HUDEP-2 (cell line): ENCODE results near the gene ASPSCR1.
"Not testable (repeated sequence)": the region's sequence is repeated elsewhere in the genome, so short reads cannot be mapped to it uniquely, and the experiment has no call there.

Experiments
- DNase-seq, 76 experiments: peaks; one replicate each; lab custom pipeline; 2025; ENCODE audit not compliant: unreplicated experiment in 76 of 76; lab: John Stamatoyannopoulos, UW

The ASPSCR1 gene

DNA sequence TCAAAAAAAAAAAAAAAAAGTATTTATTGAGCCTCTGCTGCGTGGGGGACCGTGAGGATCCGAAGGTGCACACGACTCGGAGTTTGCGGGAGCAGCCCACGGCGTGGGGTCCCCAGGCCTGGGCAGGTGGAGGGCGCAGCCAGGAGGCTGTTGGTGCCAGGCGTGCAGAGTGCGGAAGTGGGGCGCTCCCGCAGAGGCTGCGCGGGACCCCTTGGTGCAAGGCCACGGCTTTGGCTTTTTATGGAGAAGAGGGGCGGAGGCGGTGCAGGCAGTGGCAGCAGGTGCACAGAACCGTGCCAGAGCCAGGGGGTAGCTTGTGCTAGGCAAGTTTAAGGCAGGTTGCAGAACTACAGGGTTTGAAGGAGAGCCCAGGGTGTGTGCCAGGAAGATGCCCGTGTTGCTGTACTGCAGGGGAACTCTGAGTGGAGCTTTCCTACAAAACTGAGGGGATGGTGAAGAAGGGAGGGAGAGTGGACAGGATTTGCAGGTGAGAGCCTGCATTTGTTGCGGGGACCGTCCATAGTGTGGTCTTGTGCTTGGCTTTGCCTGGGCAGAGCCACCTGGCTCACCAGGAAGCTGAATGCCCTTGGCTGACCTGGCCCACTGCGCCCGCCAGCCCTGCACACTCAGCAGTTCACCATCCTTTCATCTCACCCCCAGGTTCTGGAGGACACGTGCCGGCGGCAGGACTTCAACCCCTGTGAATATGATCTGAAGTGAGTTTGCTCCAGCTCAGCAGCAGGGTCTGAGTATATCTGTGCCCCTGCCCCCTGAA, 1.3 kb downstream of the ASPSCR1 start:
- DNase-seq = no peak

DNA sequence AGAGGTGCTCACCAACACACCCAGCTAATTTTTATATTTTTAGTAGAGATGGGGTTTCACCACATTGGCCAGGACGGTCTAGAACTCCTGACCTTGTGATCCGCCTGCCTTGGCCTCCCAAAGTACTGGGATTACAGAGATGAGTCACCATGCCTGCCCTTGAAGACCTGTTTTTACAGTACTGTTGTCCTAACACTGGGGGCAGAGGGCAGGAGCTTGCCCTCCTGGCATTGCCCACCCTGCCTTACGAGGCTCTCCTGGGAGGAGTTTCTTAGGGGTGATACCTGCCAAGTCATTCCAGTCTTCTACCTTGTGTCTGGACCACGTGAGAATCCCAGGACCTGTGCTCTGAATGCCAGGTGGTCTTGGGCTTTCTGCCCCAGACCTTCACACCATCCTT, 2.7 kb downstream of the ASPSCR1 start:
- DNase-seq = no peak

DNA sequence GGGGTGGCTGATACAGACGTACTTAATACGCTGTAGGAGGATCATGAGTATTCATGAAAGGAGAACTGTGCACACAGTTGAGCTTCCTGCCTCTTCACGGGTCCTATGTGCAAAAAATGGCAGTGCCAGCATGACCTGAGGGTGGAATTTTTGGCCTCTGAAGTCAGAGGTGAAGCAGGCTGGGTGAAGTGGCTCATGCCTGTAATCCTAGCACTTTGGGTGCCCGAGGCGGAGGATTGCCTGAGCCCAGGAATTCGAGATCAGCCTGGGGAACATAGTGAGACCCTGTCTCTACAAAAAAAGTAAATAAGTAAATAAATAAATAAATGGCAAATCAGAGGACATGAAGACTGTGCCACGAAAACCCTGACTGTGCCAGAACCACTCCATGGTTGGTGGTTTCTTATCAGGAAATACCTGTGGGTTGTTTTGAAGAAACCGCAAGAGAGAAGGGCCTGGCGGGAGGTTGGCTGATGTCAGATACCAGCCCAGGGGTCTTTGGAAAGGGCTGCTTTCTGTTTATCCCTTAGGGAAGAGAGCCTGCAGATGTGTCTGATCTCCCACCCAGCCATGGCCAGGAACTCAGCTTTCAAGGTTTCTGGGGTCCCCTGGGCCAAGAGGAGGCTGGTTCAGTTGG, 3.4 kb downstream of the ASPSCR1 start:
- DNase-seq = peak in 12 of 76 experiments; percentile 3 to 39 (median 10)

- not testable (repeated sequence) for DNase-seq
Measured at GRCh38 chr17:81981511-81981910, 4.1 kb downstream of the ASPSCR1 start.

- no peak for DNase-seq
Measured at GRCh38 chr17:81983011-81983638, 5.7 kb downstream of the ASPSCR1 start.

GRCh38 chr17:81983639-81984373, 6.4 kb downstream of the ASPSCR1 start:
- no peak for DNase-seq

GRCh38 chr17:81984773-81985410, 7.5 kb downstream of the ASPSCR1 start:
- DNase-seq = no peak

GRCh38 chr17:81986606-81987005, 9.2 kb downstream of the ASPSCR1 start:
- no peak for DNase-seq

- DNase-seq = no peak
Measured at GRCh38 chr17:81987161-81987770, 9.8 kb downstream of the ASPSCR1 start.

DNA sequence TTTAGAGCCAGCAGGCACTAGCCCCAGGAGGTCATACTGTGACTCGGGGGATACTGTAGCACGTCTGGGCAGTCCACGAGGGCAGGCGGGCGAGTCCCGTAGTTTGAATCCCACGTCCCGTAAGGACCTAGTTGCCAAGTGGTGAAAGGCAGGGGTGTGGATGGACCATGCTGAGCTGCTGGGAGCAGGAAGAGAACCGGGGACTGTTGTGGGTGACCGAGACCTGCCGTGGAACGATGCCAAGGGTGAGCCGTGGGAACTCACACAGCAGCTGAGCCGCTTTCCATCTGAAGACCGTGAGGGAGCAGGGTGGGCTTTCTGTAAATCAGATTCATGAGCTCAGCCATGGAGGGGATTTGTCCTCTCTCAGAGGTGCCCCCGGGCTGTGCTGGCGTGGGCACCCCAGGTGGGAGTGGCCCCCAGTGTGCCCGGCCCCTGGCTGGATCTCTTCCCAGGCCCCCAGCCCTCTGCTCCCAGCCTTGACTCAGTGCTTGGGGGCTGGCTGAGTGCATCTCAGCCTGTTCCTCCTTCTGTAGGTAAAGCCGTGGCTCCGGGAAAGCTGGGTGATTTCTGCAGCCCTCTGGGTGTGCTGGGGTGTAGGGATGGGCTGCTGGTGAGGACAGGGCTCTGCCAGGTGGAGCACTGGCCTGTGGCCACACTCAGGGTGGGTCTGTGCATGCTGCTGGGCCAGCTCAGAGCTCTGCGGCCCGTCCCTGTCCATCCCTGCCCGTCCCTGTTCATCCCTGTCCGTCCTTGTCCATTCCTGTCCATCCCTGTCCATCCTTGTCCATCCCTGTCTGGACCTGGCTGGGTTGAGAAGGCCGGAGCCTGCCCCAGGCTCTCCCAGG, 13.6 kb downstream of the ASPSCR1 start:
- DNase-seq = no peak

- peak in 73 of 76 experiments; percentile 33 to 96 (median 87) for DNase-seq
Measured at GRCh38 chr17:81991684-81992305, 14.4 kb downstream of the ASPSCR1 start.

DNA sequence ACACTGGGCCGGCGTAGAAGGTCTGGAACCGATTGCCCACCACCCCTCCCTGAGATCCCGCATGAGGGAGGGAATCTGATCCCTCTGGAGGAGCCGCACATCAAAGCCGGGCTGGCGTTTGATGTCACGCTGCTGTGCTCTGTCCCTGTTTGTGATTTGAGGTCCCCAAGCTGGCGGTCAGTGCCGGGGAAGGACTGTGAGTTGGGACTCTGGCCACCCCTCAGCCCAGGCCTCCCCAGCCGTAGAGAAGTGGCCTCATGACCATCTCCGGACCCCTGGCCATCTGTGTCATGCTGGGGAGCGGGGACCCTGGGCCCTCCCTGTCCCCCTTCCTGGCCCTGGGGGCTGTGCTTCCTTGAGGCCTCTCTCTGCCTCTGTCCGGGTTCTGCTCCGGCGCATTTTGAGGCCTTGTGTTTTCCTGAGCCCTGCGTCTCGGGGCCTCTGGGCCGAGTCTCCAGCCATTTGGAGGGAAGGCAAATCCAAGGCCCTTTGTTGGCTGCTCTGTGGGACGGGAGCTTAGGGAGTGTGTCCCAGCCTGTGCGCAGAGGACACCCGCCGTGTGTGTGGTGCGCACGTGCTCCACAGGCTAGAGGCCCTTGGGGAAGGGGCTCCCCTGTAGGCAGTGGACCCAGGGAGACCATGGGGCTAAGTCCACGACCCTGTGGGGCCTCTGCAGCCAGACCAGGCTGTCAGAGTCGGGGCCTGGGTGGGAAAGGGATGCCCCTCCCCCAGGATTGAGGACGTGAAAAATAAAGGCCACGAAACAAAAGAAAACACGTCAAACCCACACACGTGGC, 15.1 kb downstream of the ASPSCR1 start:
- no peak for DNase-seq

GRCh38 chr17:81993729-81994592, 16.5 kb downstream of the ASPSCR1 start:
- no peak for DNase-seq

- DNase-seq = no peak
Measured at GRCh38 chr17:81994593-81995462, 17.4 kb downstream of the ASPSCR1 start.

DNA sequence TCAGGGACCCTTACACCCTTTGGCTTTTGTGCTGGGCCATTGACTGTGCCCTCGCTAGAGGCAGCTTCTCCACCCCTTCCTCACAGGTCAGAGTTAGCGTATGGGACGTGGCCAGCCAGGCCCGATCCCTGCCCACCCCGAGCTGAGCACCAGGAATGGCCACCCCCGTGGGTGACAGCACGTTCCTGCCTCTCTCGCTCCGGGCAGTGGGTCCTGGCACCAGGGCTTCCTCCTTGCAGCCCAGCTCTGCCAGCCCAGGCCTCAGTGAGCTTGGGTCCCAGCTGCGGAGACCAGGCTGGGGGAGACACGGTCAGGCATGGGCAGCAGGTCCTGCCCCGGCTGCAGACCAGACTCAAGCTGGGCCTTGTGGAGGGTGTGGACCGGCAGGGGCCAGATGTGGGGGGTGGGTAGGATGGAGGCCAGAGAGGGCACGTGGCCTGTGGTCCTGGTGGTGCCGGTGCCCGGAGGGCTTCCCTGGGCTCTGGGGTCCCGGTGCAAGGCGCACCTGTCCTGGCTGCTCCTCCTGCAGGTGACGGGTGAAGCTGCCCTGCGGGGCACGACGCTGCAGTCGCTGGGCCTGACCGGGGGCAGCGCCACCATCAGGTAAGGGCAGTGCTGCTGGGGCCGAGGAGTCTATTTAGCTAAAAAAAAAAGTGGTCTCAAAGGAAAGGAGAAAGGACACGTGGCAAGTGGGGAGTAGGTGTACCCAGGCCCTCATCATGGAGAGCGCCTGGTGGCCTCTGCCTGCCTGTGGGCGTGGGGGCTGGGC, 18.2 kb downstream of the ASPSCR1 start:
- DNase-seq = no peak
